LNCaP clone FGC (cell line): Measurements from ENCODE around the gene SNX8.

Experiments used
- DNase-seq: peaks from one replicate; pipeline ENCODE4 v3.0.0-alpha.2; 2011; ENCODE audit warnings: low read depth
- H3K4me3 ChIP-seq: 2 replicates; pipeline ENCODE4 v1.5.1; 2011; ENCODE audit warnings: mild to moderate bottlenecking, low read depth, low read length, control low read depth
- CTCF ChIP-seq: IDR thresholded peaks from 2 replicates; pipeline ENCODE4 v1.5.1; 2012; ENCODE audit warnings: mild to moderate bottlenecking; ENCODE audit not compliant: control insufficient read depth, insufficient read depth; ENCODE audit errors: extremely low read depth

SNX8 gene

GRCh38 chr7:2255145-2256139 lies 58.8 kb downstream of the SNX8 start:
- TF ChIP-seq CTCF, result no peak
- no peak overlapping the region for H3K4me3 ChIP-seq
- no peak for DNase-seq

- DNase-seq, result no peak
- TF ChIP-seq CTCF, result no peak
- no peak overlapping the region for H3K4me3 ChIP-seq
Observed at GRCh38 chr7:2254429-2255144, 59.7 kb downstream of the SNX8 start.

GRCh38 chr7:2253525-2254244 lies 60.6 kb downstream of the SNX8 start:
- no peak for DNase-seq
- TF ChIP-seq CTCF, result no peak
- H3K4me3 ChIP-seq, result no peak overlapping the region

- no peak overlapping the region for H3K4me3 ChIP-seq
Observed at GRCh38 chr7:2253021-2253420, 61.2 kb downstream of the SNX8 start.

GRCh38 chr7:2251841-2252771 lies 62.1 kb downstream of the SNX8 start:
- DNase-seq, result no peak
- no peak overlapping the region for H3K4me3 ChIP-seq
- no peak for TF ChIP-seq CTCF

More at GRCh38 chr7:2253021-2253420, 61.2 kb downstream of the SNX8 start:
- TF ChIP-seq CTCF, result no peak
- DNase-seq, result no peak

GRCh38 chr7:2251381-2251780 lies 62.9 kb downstream of the SNX8 start:
- DNase-seq, result no peak
- TF ChIP-seq CTCF, result no peak
- H3K4me3 ChIP-seq, result no peak overlapping the region
